Activated CD8-positive, alpha-beta memory T cell treated with anti-CD3 and anti-CD28 coated beads, Interleukin-2, amount 50 U/mL, for 1 hour (primary cell): Measurements from ENCODE around the gene GRK6.
"Not testable (repeated sequence)": the region's sequence is repeated elsewhere in the genome, so short reads cannot be mapped to it uniquely, and the experiment has no call there.

ENCODE experiments used
- DNase-seq: peaks from one replicate; pipeline ENCODE4 v3.0.0-alpha.2; 2020; ENCODE audit errors: extremely low read depth

The GRK6 gene

DNA sequence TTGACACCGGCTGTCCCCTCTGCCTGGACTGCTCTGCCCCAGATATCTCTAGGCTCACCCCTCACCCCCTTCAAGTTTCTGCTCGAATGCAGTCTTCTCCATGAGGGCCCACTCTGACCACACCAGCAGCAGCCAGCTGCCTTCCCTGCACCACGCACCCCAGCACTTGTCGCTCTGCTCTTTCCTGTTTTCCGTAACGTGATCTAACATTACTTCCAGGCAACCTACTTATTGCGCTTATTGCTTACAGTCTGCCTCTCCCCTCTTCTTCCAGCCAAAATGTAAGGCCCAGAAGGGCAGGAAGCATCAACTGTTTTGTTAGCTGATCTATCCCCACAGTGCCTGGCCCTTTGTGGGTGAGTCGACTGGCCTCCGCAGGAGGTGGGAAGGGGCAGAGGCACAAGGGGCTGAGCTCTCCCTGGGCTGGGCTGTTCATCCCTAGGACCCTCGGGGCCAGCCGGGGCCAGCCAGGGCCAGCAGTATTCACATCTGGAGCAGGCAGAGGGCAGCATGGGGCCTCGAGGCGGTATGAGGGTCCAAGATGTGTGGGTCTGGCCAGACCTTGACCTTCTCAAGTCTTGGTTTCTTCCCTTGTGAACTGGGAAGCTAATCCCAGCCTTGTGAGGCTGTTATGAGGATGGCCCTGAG lies 58.5 kb downstream of the GRK6 start:
- no peak for DNase-seq

DNA sequence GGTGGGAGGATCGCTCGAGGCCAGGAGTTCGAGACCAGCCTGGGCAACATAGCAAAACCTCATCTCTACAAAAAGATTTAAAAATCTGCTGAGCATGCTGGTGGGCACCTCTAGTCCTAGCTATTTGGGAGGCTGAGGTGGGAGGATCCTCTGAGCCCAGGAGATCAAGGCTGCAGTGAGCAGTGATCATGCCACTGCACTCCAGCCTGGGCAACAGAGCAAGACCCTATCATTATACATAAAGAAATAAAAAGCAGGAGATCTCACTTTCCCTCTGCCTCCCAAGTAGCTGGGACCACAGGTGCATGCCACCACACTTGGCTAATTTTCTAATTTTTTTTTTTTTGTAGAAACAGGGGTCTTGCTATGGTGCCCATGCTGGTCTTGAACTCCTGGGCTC lies 59.3 kb downstream of the GRK6 start:
- DNase-seq = not testable (repeated sequence)

DNA sequence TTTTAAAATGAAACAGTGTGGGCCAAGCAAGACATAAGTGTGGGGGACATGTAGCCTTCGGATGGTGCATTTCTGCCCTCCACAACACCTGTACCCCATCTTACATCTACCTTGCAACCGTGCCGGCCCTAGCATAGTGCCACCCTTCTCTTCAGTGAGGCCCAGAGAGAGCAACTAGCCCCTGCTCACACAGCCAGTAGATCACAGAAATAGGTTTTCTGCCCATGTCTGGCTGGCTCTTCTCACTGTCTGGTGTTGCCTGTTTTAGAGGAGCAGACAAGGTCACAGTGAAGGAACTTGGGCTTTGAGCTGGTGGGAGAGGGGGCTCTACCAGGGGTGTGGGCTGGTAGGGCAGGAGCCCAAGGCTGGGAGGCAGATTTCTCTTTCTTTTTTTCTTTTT lies 59.8 kb downstream of the GRK6 start:
- no peak for DNase-seq

DNA sequence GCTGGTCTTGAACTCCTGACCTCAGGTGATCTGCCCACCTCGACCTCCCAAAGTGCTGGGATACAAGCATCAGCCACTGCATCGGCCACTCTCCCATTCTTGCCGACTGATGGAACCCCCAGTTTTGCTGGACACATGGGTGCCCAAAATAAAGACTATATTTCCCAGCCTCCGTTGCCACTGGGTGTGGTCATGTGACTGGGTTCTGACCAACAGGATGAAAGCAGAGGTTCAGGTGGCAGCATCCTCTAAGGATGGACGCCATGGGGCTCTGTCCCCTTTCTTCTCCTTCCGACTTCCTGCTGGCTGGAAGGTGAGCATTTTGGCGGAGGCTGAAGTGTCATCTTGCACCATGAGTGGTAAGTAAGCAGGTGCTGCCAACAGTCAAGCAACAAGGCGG lies 60.7 kb downstream of the GRK6 start:
- no peak for DNase-seq

DNA sequence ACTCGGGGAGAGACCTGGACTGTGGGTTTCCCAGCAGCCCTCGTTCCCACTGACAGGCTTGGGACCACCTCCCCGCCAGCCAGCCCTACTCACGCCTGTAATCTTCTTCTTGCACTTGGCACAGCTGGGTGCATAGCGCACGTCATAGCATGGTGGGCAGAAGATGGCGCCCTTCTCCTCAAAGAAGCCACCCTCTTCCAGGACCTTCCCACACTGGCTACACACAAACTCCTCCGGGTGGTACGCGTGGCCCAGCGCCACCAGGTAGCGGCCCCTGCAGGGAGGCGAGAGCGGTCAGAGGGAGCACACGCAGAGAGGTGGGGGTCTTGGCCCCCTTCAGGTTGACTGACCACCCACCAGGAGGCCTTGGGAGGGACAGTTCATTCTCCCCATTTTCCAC lies 61.5 kb downstream of the GRK6 start:
- DNase-seq = no peak

DNA sequence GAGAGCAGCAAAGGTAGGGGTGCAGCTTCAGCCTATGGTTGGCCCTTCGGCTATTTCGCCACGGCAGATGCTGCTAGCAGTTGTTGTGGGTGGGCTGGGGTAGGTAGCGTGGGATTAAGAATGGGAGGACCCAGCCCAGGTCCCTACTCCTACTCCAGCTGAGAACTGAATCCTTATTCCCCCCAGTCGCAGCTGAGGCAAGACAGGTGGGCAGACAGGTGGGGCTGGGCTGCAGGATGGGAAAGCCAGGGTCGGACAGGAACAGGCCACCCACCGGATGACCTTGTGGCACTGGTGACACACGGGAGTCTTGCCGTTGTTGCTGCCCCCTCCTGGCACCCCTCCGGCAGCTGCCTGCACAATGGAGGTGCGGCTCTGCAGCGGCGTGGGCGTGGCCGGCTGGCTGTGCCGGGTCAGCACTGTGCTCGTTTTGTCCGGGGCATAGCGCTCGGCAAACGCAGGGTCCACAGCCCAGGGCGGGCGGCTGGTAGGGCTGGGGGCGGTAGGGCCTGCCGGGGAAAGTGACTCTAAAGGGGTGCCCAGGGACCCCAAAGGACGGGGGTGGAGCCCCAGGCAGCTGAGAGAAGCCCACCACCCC lies 62.7 kb downstream of the GRK6 start:
- no peak for DNase-seq

DNA sequence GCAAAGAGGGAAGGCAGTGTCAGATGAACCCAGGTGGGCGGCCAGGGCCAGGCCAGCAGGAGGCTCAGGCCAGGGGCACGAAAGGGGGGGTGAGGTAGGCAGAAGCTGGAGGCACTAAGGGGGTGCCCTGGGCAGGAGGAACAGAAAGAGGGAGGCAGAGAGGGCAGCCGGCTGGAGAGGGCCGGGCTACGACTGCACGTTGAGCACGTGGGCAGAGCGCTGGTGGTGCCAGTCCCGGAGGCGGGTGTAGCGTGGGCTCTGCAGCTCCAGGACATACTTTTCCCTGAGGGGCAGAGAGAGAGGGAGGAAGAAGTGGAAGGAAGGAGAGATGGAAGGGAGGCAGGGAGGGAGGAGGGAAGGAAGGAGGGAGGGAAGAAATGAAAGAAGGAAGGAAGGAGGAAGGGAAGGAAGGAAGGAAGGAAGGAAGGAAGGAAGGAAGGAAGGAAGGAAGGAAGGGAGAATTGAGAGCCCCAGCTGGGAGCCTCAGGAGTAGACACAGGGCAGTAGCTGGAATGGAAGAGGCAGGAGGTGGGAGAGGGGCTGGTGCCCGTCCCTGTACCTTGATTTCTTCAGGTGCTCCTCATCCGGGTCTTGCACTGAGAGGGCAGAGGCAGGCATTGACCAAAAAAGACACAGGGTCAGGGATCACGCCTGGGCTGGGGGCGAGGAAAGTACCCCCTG lies 64.0 kb downstream of the GRK6 start:
- no peak for DNase-seq

DNA sequence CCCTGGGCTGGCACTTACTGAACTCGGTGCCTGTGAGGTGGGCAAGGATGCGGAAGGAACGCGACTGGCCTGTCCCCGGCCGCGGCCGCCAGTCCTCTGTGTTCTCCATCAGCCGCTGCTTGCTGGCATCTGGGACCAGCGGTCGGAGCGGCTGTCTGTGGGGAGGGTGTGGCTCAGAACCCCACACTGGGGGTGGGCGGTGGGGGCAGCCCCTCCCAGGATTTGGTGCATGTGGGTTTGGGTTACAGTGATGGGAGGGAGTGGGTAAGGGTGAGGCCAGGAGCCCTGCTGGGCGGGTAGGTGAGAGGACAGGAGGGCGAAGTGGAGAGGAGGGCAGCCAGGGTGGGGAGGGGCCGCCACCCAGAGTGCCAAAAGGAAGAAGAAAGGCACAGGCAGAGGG lies 64.5 kb downstream of the GRK6 start:
- no peak for DNase-seq

DNA sequence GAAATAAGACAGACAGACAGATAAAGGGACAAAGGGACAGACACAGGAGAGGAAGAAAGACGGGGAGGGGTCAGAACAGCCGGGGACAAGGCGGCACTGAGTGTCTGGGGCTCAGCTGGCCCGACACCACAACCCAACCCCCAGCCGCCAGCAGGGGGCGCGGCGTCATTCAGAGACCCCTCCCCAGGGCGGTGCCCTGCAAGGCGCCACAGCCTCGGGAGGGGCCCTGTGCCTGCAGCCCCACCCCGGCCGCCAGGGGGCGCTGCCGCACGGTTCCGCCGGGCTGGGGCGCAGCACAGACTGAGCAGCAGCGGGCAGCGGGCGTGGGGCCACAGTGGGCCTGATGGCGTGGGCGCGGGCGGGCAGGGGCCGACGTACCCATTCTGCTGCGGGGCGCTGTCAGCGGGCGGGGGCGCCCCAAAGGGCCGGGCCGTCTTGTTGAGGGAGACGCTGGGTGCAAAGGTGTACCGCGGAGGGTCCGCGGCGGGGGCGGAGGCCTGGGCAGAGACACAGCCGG lies 65.0 kb downstream of the GRK6 start:
- DNase-seq = no peak

DNA sequence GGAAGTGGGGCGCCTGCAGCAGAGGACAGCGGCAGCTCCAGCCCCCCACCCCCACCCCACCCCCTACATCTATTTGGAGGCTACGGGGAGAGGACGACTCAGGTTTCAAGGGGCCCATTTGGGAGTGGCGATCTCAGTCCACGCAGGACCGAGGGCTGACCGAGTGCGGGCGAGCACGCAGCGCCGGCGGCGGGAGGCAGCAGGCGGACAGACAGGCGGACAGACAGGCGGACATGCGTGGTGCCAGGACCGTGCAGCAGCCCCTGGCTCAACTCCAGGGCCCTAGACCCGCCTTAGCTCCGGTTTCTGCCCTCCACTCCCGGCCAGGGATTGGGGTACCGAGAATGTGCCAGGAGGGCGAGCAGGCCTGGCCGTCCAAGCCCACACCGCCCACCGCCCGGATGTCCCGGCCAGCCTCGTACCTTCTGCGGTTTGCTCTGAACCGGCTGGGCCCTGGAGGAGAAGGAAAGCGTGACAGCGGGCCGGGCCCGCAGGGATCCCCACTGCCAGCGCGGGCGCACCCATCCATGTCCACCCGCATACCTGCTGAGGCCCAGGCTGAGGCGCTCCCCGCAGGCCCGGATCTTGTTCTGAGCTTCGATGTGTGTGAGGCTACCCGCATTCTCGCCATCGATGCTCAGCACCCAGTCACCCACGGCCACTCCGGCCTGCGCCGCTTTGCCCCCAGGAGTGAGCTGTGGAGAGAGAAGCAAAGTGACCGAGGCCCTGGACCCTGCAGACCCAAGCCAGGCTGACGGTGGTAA lies 65.7 kb downstream of the GRK6 start:
- no peak for DNase-seq
